Thoracic aorta (tissue), 2 donors: ENCODE results near the gene PTPRB. TPM values are rescaled to one million over a fixed set of nuclear protein-coding genes. Genes with fewer than 3 reads are reported as not detected.

ENCODE experiments used
- ATAC-seq: fragments of 150-250 bp; one replicate; pipeline ENCODE4 v1.8.0; 2017; ENCODE audit warnings: low read depth; ENCODE audit not compliant: insufficient number of reproducible peaks, low FRiP score
- DNase-seq: peaks from one replicate; pipeline ENCODE4 v3.0.0-alpha.2; 2020; ENCODE audit warnings: low spot score
- H3K27ac ChIP-seq, 2 donors: fragments of 200-600 bp; sonication (generic); 1 replicate in 1 of 2; 2 replicates in 1 of 2; pipeline ENCODE4 v1.5.1; 2016; ENCODE audit warnings: mild to moderate bottlenecking in 2 of 2, moderate library complexity in 2 of 2
- H3K27me3 ChIP-seq: fragments of 200-600 bp; sonication (generic); replicated peaks from 2 replicates; pipeline ENCODE4 v1.6.0; 2016; ENCODE audit warnings: mild to moderate bottlenecking; ENCODE audit not compliant: insufficient read depth
- H3K36me3 ChIP-seq: fragments of 200-600 bp; sonication (generic); one replicate; pipeline ENCODE4 v1.5.1; 2016
- H3K4me1 ChIP-seq, 2 donors: fragments of 200-600 bp; sonication (generic); 1 replicate in 1 of 2; 2 replicates in 1 of 2; pipeline versions ENCODE4 v1.5.1 to v1.6.0; 2016; ENCODE audit warnings: low read depth in 2 of 2, mild to moderate bottlenecking in 1 of 2; ENCODE audit not compliant: control insufficient read depth in 1 of 2
- H3K4me3 ChIP-seq: fragments of 200-600 bp; sonication (generic); 2 replicates; pipeline ENCODE4 v1.5.1; 2016; ENCODE audit warnings: mild to moderate bottlenecking
- H3K9me3 ChIP-seq: fragments of 200-600 bp; sonication (generic); 2 replicates; pipeline ENCODE4 v1.5.1; 2016
- total RNA-seq, 2 donors: library from RNA; depleted of rRNA; stranded (reverse); fragments of >200 nt; gene quantifications; one replicate each; pipeline versions ENCODE4 v1.1.0 to v1.2.3, GENCODE V29; 2016
- TF ChIP-seq, protein P1 (sequence below): fragments of 200-600 bp; sonication (generic); IDR thresholded peaks from one replicate; pipeline ENCODE4 v1.5.1; 2019; ENCODE audit warnings: antibody characterized with exemption

PTPRB gene
- total RNA-seq, 2 donors from 2014 or later: 21.9 to 39.0 TPM

DNA sequence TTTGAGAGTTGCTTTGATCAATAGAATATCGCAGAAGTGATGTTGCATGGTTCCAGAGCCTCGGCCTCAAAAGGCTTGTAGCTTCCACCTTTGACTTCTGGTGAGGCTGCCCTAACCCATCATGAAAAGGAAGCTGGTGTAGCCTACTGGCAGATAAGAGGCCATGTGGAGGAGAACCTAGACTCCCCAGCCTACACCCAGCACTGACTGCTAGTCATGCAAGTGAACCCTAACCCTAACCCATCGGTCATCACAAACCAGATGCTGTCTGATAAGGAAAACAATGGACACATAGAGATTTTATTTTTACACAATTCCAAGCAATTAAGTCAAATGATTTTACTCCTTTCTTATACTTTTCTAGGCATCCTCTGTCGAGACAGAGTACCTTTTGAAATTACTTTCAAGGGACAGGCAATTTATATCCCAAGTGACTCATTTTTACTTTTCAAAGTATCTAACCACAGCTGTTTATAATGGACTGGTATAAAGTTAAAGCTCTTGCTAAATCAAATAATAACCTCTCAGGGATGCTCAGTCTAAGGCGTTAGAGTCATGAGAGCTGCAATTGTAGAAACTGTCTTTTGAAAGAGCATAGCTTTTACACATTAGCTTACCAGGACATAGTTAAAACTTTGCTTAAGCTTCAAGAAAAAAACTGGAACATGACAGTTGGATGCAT is 17.6 kb downstream of the PTPRB start:
- no peaks in the 10 kb centered on the region for H3K36me3 ChIP-seq
- no peak overlapping the region for H3K4me3 ChIP-seq
- ATAC-seq (no peak), DNase-seq (no peak)
- H3K4me1 ChIP-seq: no peaks in the 10 kb centered on the region
- no peaks in the 10 kb centered on the region for H3K9me3 ChIP-seq
- H3K27me3 ChIP-seq: no peaks in the 10 kb centered on the region
- no peak overlapping the region for H3K27ac ChIP-seq
- TF ChIP-seq, protein P1, sequence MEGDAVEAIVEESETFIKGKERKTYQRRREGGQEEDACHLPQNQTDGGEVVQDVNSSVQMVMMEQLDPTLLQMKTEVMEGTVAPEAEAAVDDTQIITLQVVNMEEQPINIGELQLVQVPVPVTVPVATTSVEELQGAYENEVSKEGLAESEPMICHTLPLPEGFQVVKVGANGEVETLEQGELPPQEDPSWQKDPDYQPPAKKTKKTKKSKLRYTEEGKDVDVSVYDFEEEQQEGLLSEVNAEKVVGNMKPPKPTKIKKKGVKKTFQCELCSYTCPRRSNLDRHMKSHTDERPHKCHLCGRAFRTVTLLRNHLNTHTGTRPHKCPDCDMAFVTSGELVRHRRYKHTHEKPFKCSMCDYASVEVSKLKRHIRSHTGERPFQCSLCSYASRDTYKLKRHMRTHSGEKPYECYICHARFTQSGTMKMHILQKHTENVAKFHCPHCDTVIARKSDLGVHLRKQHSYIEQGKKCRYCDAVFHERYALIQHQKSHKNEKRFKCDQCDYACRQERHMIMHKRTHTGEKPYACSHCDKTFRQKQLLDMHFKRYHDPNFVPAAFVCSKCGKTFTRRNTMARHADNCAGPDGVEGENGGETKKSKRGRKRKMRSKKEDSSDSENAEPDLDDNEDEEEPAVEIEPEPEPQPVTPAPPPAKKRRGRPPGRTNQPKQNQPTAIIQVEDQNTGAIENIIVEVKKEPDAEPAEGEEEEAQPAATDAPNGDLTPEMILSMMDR: no peak

DNA sequence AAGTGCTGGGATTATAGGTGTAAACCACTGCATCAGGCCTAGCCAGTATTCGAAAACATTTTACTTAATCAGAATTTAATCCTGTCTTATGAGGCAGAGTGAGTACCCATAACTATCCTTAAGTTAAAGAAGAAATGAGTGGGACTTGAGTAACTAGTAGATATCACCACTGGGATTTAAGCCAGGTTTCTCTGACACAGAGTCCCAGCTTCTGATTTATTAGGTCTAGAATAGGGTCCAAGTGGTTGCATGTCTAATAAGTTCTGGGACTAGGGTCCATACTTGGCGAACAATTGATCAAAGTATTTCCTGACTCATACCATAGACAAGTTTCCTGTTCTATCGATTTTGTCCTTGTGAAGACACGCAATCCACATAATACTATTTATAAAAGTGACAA is 18.9 kb downstream of the PTPRB start:
- Histone ChIP-seq H3K9me3 (no peaks in the 10 kb centered on the region), H3K4me1 (no peaks in the 10 kb centered on the region), H3K4me3 (no peak overlapping the region), H3K27ac (no peak overlapping the region), H3K27me3 (no peaks in the 10 kb centered on the region), H3K36me3 (no peaks in the 10 kb centered on the region)
- ATAC-seq (no peak), DNase-seq (no peak)
- TF ChIP-seq, protein P1: no peak

DNA sequence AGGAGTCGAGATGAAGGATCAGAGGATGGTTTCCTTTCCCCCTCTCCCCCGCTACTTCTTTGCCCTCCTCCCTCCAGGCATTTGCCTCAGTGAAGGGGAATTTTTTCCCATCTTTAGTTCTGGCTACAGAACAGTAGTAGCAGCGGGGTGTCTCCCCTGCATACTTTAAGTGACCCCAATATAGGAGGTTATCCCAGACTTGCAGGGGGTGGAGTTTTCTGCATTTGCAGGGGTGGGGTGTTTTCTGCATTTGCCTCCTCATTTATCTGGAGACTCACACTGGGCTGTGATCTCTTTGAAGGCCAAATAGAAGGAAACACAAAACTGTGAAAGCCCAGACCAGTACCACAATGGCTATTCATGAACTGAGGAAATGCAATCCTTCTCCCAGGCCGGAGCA is 19.8 kb downstream of the PTPRB start:
- TF ChIP-seq, protein P1: no peak
- H3K4me1 ChIP-seq: no peaks in the 10 kb centered on the region
- H3K27me3 ChIP-seq: no peaks in the 10 kb centered on the region
- DNase-seq (no peak), ATAC-seq (no peak)
- H3K9me3 ChIP-seq: no peaks in the 10 kb centered on the region
- no peak overlapping the region for H3K4me3 ChIP-seq
- H3K36me3 ChIP-seq: no peaks in the 10 kb centered on the region
- no peak overlapping the region for H3K27ac ChIP-seq

DNA sequence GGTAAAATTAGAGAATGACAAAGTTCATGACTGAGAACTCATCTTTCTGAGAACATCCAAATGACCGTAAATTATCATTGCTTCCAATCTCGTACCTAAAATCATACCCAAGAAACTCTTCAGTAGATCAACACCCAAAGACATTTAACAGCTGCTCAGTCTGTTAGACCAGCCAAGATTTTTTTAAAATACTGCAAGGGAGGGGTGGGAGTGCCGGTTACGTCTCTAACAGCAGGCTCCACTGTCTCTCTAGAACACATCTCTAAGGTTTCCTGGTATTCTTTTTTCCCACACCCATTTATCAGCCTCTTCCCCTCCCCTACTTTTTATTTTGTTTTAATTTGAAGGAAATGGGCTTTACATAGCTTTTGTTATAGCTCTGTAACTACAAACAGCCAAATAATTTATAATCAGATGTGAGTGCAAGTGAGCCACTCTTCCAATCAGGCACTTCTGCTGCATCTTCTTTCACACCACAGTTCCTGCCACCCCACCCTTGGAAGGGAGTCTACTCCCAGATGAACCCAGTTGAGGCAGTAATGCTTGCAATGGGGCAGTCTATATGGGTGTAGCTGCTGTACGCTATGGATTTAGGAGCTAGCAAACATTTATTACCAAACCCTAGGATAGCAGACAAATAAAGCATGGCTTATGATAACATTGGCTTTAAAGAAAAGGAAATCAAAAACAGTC is 21.9 kb downstream of the PTPRB start:
- H3K4me1 ChIP-seq: no peaks in the 10 kb centered on the region
- no peaks in the 10 kb centered on the region for H3K27me3 ChIP-seq
- no peak for DNase-seq
- no peaks in the 10 kb centered on the region for H3K9me3 ChIP-seq
- ATAC-seq: no peak
- TF ChIP-seq, protein P1: no peak
- H3K36me3 ChIP-seq: no peaks in the 10 kb centered on the region
- H3K4me3 ChIP-seq: no peak overlapping the region
- H3K27ac ChIP-seq: no peak overlapping the region

DNA sequence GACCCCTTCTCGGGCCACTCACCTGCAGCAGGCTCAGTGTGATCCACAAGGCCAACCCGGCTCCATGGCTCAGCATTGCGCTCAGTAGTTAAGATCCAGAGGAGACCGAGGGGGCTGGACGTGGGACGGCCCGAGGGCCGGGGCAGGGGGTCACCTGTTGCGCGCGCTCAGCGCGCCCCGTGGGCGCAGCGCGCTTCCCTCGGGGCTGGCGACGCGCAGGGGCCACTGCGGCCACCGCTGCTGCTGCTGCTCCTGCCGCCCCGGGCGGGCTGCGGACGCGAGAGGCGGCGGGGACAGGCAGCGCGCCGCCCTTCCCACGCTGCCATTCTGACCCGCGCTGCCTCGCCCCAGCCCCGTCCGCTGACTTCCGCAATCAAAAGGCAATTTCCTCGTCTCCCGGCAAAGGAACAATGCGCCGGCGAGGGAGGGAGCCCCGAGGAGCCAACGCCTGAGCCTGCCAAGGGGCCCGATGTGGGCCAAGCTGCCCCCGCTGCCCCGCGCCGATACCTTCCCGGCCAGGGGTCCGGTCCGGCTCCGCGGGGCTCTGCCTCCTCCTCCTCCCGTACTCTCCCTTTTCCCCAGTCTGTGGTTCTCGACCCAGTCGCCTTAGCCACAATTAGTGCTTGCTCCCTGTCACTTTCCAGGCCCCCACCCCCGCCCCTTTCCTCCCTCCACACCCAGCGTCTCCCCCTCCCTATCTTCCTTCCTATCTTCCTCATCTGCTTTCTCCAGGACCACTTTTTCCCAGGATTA is 27.3 kb downstream of the PTPRB start:
- no peak for DNase-seq
- Histone ChIP-seq H3K36me3 (no peaks in the 10 kb centered on the region), H3K27ac (no peak overlapping the region), H3K4me1 (peaks cover 0 to 7% of the 10 kb centered on the region in 2 donors), H3K27me3 (no peaks in the 10 kb centered on the region), H3K4me3 (peak overlapping the region; percentile 73), H3K9me3 (no peaks in the 10 kb centered on the region)
- no peak for ATAC-seq
- TF ChIP-seq, protein P1: no peak
